Fibroblast of skin of left quadriceps (primary cell): Measurements from ENCODE around the gene COMT.

Experiments used
- DNase-seq, 2 experiments: peaks; one replicate each; pipeline ENCODE4 v3.0.0-alpha.2; 2013; ENCODE audit warnings: low read depth in 2 of 2

Gene COMT

GRCh38 chr22:19993926-19994325, 52.4 kb downstream of the COMT start:
- no peak for DNase-seq

DNA sequence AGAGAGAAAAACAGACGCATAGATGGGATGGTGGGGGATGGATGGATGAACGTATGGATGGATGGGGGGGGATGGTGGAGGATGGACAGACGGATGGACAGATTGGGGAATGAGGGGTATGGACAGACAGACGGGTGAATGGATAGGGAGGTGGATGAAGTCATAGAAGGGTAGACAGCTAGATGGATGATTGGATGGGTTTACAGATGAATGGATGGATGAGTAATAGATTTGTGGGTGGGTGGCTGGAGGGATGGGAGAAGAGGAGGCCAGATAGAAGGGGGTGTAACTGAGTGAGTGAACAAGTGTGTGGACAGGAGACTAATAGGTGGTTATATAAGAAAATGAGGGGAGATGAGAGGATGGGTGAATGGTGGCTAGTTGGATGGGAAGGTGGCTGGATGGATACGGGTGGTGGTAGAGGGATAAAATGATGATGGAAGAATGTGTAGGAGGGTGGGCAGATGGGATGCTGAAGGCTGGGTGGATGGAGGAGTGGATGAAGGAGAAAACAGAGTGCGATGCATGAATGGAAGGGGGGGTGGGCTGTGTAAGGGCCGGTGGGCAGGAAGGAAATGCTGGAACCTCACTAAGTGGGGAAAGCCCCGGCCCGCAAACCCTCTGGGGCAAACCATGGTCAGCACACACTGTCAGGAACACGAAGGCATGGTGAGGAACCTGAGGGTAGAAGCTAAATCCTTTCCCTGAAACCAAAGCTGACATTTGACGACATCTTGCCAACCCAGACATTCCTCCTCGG, 53.5 kb downstream of the COMT start:
- DNase-seq: no peak

GRCh38 chr22:19995611-19996339, 54.2 kb downstream of the COMT start:
- DNase-seq: no peak

- DNase-seq: no peak
Observed at GRCh38 chr22:19996694-19997384, 55.3 kb downstream of the COMT start.

GRCh38 chr22:19997561-19998231, 56.1 kb downstream of the COMT start:
- DNase-seq: no peak

- no peak for DNase-seq
Observed at GRCh38 chr22:19998232-19998951, 56.8 kb downstream of the COMT start.

DNA sequence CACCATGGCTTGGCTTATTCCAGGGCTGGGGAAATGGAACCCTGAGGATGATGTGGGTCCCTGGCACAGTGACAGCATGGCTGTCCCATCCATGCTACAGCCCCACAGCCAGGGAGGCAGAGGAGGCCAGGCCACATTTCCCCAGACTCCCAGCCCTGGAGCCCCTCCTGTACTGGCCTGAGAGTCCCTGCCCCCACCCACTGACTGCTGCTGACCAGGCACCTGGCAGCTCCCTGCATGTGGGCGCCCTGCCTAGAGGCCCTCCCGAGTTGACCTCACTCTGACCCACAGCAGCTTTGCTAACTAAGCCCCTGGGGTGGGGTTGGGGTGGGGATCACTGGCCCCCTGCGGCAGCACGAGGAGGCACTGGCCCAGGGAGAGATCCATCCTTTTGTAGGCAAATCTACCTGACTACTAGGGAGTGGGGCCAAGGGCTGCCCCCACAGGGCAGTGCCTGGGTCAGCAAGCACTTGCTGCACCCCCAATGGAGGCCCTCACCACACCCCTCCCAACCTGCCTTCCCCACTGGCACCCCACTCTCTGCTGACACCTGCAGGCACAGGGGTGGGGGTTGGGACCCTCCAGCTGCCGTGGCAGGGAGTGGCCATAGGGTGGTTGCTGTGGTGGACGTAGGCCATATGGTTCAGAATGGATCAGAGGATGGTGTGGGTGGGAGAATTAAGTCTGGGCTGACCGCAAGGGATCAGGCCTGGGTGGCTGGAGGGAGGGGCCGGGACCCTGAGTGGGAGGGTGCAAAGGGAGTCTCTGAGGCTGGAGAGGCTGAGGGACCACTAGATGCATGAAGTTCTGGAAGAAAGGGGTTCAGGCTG, 57.6 kb downstream of the COMT start:
- DNase-seq: no peak

GRCh38 chr22:20000246-20001081, 58.9 kb downstream of the COMT start:
- DNase-seq: no peak

GRCh38 chr22:20001082-20001638, 59.6 kb downstream of the COMT start:
- no peak for DNase-seq

- DNase-seq: no peak
Observed at GRCh38 chr22:20002128-20002527, 60.6 kb downstream of the COMT start.

GRCh38 chr22:20002636-20003035, 61.1 kb downstream of the COMT start:
- DNase-seq: no peak

DNA sequence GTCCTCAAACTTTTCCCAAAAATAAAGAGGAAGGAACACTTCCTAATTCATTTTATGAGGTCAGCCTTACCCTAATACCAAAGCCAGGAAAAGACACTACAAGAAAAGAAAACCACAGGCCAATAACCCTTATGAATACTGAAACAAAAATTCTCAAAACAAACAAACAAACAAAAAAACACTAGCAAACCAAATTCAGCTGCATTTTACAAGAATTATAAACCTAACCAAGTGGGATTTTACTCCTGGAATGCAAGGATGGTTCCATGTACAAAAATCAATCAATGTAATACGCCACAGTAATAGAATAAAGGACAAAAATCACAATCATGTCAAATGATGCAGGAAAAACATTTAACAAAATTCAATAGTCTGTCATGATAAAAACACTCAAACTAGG, 61.7 kb downstream of the COMT start:
- no peak for DNase-seq

- DNase-seq: no peak
Observed at GRCh38 chr22:20004464-20004863, 62.9 kb downstream of the COMT start.

- no peak for DNase-seq
Observed at GRCh38 chr22:20008221-20008995, 66.8 kb downstream of the COMT start.

GRCh38 chr22:20009018-20009491, 67.5 kb downstream of the COMT start:
- DNase-seq: no peak

GRCh38 chr22:20009582-20010306, 68.2 kb downstream of the COMT start:
- DNase-seq: no peak

- DNase-seq: no peak
Observed at GRCh38 chr22:20010307-20011122, 68.9 kb downstream of the COMT start.
